Kidney glomerular epithelial cell (primary cell): ENCODE measurements around the gene RAB5A.
"Not testable (repeated sequence)": the region's sequence is repeated elsewhere in the genome, so short reads cannot be mapped to it uniquely, and the experiment has no call there.

Experiments used
- DNase-seq: peaks from one replicate; lab custom pipeline; 2025; lab: John Stamatoyannopoulos, UW

Gene RAB5A

DNA sequence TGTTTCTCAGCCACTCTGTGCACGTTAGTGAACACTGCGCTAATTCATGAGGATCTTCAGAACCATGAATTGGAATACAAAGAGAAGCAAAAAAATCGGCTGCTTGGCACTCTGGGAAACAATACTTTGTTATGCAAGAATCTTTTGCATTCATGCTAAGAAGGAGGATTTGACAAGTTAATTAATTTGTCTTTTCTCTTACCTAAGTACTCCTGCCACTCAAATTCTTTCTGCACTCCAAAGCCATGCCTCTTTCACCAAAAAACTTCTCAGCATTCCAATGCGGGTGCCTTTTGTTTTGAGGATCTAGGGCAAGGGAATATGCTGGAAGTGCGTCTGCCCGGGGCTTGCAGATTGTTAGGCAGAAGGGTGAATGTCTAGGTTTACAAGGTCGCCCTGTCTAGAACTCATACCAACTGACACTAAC is 82.0 kb downstream of the RAB5A start:
- no peak for DNase-seq

DNA sequence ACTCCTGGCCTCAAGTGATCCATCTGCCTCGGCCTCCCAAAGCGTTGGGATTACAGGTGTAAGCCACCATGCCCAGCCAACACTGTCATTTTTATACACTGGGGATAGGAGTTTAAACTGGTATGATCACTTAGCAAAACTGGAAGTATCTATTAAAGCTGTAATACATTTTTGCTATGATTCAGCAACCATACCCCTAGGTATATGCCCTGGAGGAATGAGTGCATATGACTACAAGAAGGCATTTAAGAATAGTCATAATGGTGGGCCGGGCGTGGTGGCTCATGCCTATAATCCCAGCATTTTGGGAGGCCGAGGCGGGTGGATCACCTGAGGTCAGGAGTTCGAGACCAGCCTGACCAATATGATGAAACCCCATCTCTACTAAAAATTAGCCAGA is 85.0 kb downstream of the RAB5A start:
- not testable (repeated sequence) for DNase-seq
